OCI-LY7 (cell line): ENCODE results near the gene FBN1.

ENCODE experiments used
- EZH2phosphoT487 ChIP-seq: fragments of 200-600 bp; sonication (generic); IDR thresholded peaks from 2 replicates; pipeline ENCODE4 v1.6.1; 2018; ENCODE audit warnings: low read depth, borderline replicate concordance, mild to moderate bottlenecking, mixed run types, antibody characterized with exemption, low read length, moderate library complexity, mixed read lengths
- TF ChIP-seq, protein P1 (sequence below): fragments of 200-600 bp; sonication (generic); conservative IDR thresholded peaks from 2 replicates; pipeline ENCODE4 v1.5.1; 2014; ENCODE audit warnings: mild to moderate bottlenecking, antibody characterized with exemption, low read length, moderate library complexity, mixed read lengths

DNA sequence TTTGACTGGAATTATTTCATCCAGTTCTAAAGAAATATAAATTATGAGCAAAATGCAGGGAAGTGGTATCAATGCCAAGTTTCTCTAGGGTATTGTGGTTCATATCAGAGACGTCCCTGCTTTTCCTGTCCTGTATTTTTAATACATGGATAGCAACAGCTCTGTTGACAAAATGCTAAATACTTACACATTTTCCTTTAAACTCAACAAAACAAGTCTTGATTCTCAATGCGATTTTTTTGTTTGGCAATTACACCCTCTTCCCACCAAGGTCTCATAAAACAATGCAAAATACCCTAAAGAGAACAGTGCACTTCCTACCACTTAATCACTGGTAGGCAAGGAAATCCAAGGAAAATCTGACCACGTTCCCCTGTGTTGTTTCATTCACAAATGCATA lies 194.3 kb downstream of the FBN1 start:
- TF ChIP-seq, protein P1, sequence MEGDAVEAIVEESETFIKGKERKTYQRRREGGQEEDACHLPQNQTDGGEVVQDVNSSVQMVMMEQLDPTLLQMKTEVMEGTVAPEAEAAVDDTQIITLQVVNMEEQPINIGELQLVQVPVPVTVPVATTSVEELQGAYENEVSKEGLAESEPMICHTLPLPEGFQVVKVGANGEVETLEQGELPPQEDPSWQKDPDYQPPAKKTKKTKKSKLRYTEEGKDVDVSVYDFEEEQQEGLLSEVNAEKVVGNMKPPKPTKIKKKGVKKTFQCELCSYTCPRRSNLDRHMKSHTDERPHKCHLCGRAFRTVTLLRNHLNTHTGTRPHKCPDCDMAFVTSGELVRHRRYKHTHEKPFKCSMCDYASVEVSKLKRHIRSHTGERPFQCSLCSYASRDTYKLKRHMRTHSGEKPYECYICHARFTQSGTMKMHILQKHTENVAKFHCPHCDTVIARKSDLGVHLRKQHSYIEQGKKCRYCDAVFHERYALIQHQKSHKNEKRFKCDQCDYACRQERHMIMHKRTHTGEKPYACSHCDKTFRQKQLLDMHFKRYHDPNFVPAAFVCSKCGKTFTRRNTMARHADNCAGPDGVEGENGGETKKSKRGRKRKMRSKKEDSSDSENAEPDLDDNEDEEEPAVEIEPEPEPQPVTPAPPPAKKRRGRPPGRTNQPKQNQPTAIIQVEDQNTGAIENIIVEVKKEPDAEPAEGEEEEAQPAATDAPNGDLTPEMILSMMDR: no peak
- TF ChIP-seq EZH2phosphoT487: no peak
